K562 (cell line): Measurements from ENCODE around the gene PSMA7. TPM values are rescaled to one million over a fixed set of nuclear protein-coding genes. Genes with fewer than 3 reads are reported as not detected.

Experiments used
- ATF1 ChIP-seq, 2 experiments: fragments of 450-650 bp in 1 of 2; IDR thresholded peaks; 2 replicates each; pipeline ENCODE4 v1.6.1; 2016; ENCODE audit warnings: missing compliant biosample characterization in 1 of 2, missing genetic modification characterization in 1 of 2
- CGGBP1 ChIP-seq: fragments of 250-450 bp; sonication (Bioruptor Pico); IDR thresholded peaks from 2 replicates; pipeline ENCODE4 v1.9.0; 2021; ENCODE audit warnings: mild to moderate bottlenecking
- E2F1 ChIP-seq: sonication (generic); formaldehyde crosslinking; IDR thresholded peaks from 2 replicates; pipeline ENCODE4 v1.8.1; 2023; ENCODE audit warnings: mild to moderate bottlenecking, missing genetic modification reagents, moderate library complexity
- FOXJ2 ChIP-seq: fragments of 200-800 bp; sonication (Bioruptor generic); IDR thresholded peaks from 2 replicates; pipeline ENCODE4 v1.6.1; 2016; ENCODE audit warnings: missing genetic modification characterization, missing compliant biosample characterization
- FOXP4 ChIP-seq: sonication (generic); formaldehyde crosslinking; IDR thresholded peaks from 2 replicates; pipeline ENCODE4 v1.8.0; 2022; ENCODE audit warnings: mild to moderate bottlenecking, missing genetic modification reagents, borderline replicate concordance
- NEUROD1 ChIP-seq: fragments of 150-350 bp; IDR thresholded peaks from 2 replicates; pipeline ENCODE4 v1.6.1; 2014; ENCODE audit warnings: borderline replicate concordance, low read length, low read depth; ENCODE audit not compliant: partially characterized antibody
- NFATC3 ChIP-seq: fragments of 450-650 bp; IDR thresholded peaks from 2 replicates; pipeline ENCODE4 v1.6.1; 2017; ENCODE audit warnings: mild to moderate bottlenecking
- NFE2 ChIP-seq: IDR thresholded peaks from 2 replicates; pipeline ENCODE4 v1.6.1; 2014; ENCODE audit warnings: antibody characterized with exemption, low read depth
- STAT5A ChIP-seq: IDR thresholded peaks from 2 replicates; pipeline ENCODE4 v1.6.1; 2012; ENCODE audit warnings: low read length, inconsistent platforms, borderline replicate concordance
- TSHZ1 ChIP-seq: fragments of 250-450 bp; sonication (Bioruptor Pico); IDR thresholded peaks from 2 replicates; pipeline ENCODE4 v1.4.0; 2020; ENCODE audit warnings: mild to moderate bottlenecking, moderate library complexity
- ZNF174 ChIP-seq: fragments of 250-450 bp; sonication (Bioruptor Pico); IDR thresholded peaks from 2 replicates; pipeline ENCODE4 v1.4.0; 2020; ENCODE audit warnings: mild to moderate bottlenecking
- ZNF354B ChIP-seq: fragments of 250-450 bp; sonication (Bioruptor Pico); IDR thresholded peaks from 2 replicates; pipeline ENCODE4 v1.4.0; 2020
- ZNF445 ChIP-seq: fragments of 250-450 bp; sonication (Bioruptor Pico); IDR thresholded peaks from 2 replicates; pipeline ENCODE4 v1.4.0; 2020; ENCODE audit warnings: low read depth, mild to moderate bottlenecking, moderate library complexity
- ZNF551 ChIP-seq: fragments of 250-450 bp; sonication (Bioruptor Pico); IDR thresholded peaks from 2 replicates; pipeline ENCODE4 v1.5.0; 2021; ENCODE audit warnings: mild to moderate bottlenecking, moderate library complexity
- ZNF609 ChIP-seq: sonication (generic); formaldehyde crosslinking; IDR thresholded peaks from 2 replicates; pipeline ENCODE4 v1.8.1; 2023; ENCODE audit warnings: missing genetic modification reagents, mild to moderate bottlenecking, borderline replicate concordance
- polyA plus RNA-seq, 8 experiments: library from polyadenylated mRNA; depleted of rRNA in 4 of 8; stranded (reverse) in 5 of 8; unstranded in 3 of 8; fragments of >200 nt; fragmentation: Nextera tagmentation in 2 of 8; fragmentation: Illumina TruSeq in 1 of 8; extraction: Ambion mirVana in 2 of 8; extraction: Trizol in 1 of 8; gene quantifications; 2 replicates each; pipeline versions ENCODE4 v1.2.1 to v1.2.3, GENCODE V29; 2011 to 2014; ENCODE audit warnings: inconsistent platforms in 1 of 8, missing spikeins in 1 of 8
- total RNA-seq, 7 experiments: library from RNA; depleted of rRNA in 6 of 7; stranded (reverse); fragments of >200 nt in 6 of 7; fragmentation: Illumina TruSeq in 2 of 7; extraction: Trizol in 2 of 7; gene quantifications; 2 replicates each; pipeline versions ENCODE4 v1.2.1 to v1.2.3, GENCODE V29; 2011 to 2021; ENCODE audit warnings: low replicate concordance in 1 of 7

The PSMA7 gene
- total and polyA plus RNA-seq, 9 of the 15 experiments (the other 6 are each of a cell fraction or from before 2014, with no cell fraction given) = 257 to 510 (median 393) TPM

- TF ChIP-seq FOXJ2 (tag) (peak; percentile 97), NFATC3 (no peak), E2F1 (no peak), ZNF551 (no peak), TSHZ1 (CRISPR knock-in tag) (no peak), ZNF174 (no peak), ZNF354B (CRISPR knock-in tag) (no peak), ZNF445 (CRISPR knock-in tag) (no peak), FOXP4 (peak; percentile 100), STAT5A (no peak), NFE2 (peak; percentile 74), ATF1 (CRISPR knock-in tag; IDR thresholded peaks at IDR 0.05) (peak; percentile 62; the same call in 1 of the 2 replicates), ATF1 (tag; IDR thresholded peaks at IDR 0.05) (peak; percentile 97), NEUROD1 (no peak), CGGBP1 (CRISPR knock-in tag) (no peak), ZNF609 (CRISPR knock-in tag) (no peak)
These were observed 54.7 kb downstream of the PSMA7 start (continued) for GRCh38 chr20:62088258-62089127.
